H1 (cell line): ENCODE measurements around the gene MAGI1. TPM values are rescaled to one million over a fixed set of nuclear protein-coding genes. Genes with fewer than 3 reads are reported as not detected.

Experiments
- CTCF ChIA-PET: fragments of 300-600 bp; sonication (Branson Sonifier 250); formaldehyde crosslinking; loops from one replicate; lab custom pipeline; 2021; ENCODE audit not compliant: partially characterized antibody; lab: Charles Lee
- POLR2A ChIA-PET: fragments of 300-600 bp; sonication (Branson Sonifier 250); formaldehyde crosslinking; loops from one replicate; lab custom pipeline; 2021; ENCODE audit warnings: inconsistent platforms; ENCODE audit not compliant: partially characterized antibody; lab: Charles Lee
- DNase-seq, 2 experiments: peaks; one replicate each; pipeline versions ENCODE4 v3.0.0 to v3.0.0-alpha.2; 2010 to 2022; ENCODE audit warnings: low spot score in 2 of 2, low read depth in 1 of 2, mixed read lengths in 1 of 2
- FAIRE-seq: peaks from 2 replicates; lab custom pipeline; 2011; peaks lifted over from hg19 to GRCh38; lab: Jason Lieb, UNC
- H2AFZ ChIP-seq: 2 replicates; pipeline ENCODE4 v1.8.1; 2012; ENCODE audit warnings: low read length, inconsistent platforms
- H2AK5ac ChIP-seq: 2 replicates; pipeline ENCODE4 v1.6.1; 2013; ENCODE audit warnings: low read depth, low read length
- H2BK120ac ChIP-seq: replicated peaks from 2 replicates; pipeline ENCODE3; 2013; ENCODE audit warnings: low read depth, low read length, inconsistent platforms
- H2BK12ac ChIP-seq: 2 replicates; pipeline ENCODE4 v1.6.1; 2013; ENCODE audit warnings: low read depth, low read length
- H2BK15ac ChIP-seq: 2 replicates; pipeline ENCODE4 v1.6.1; 2013; ENCODE audit warnings: low read length
- H2BK20ac ChIP-seq: 2 replicates; pipeline ENCODE4 v1.6.1; 2013; ENCODE audit warnings: low read length
- H2BK5ac ChIP-seq: 2 replicates; pipeline ENCODE4 v1.6.1; 2013; ENCODE audit warnings: low read depth, low read length
- H3K14ac ChIP-seq: 2 replicates; pipeline ENCODE4 v1.6.1; 2013; ENCODE audit warnings: inconsistent platforms; ENCODE audit not compliant: insufficient read length
- H3K18ac ChIP-seq: 2 replicates; pipeline ENCODE4 v1.6.1; 2013; ENCODE audit warnings: low read length; ENCODE audit errors: extremely low read depth
- H3K23ac ChIP-seq: 2 replicates; pipeline ENCODE4 v1.6.1; 2013; ENCODE audit warnings: inconsistent platforms; ENCODE audit not compliant: insufficient read length
- H3K23me2 ChIP-seq: 2 replicates; pipeline ENCODE4 v1.6.1; 2013; ENCODE audit warnings: low read depth, low read length
- H3K27ac ChIP-seq: 2 replicates; pipeline ENCODE4 v1.6.1; 2011; ENCODE audit warnings: low read depth, low read length, inconsistent platforms
- H3K27me3 ChIP-seq, 4 experiments: replicated peaks in 1 of 4; 1 replicate in 1 of 4; 2 replicates in 3 of 4; pipeline versions ENCODE4 v1.6.1 to v1.8.1; 2011 to 2013; ENCODE audit warnings: low read length in 3 of 4, mild to moderate bottlenecking in 3 of 4, inconsistent platforms in 2 of 4, mixed read lengths in 2 of 4, moderate library complexity in 1 of 4; ENCODE audit not compliant: control insufficient read depth in 3 of 4, insufficient read depth in 3 of 4; ENCODE audit errors: extremely low read depth in 1 of 4
- H3K36me3 ChIP-seq, 4 experiments: 2 replicates each; pipeline versions ENCODE4 v1.6.1 to v1.8.1; 2011 to 2013; ENCODE audit warnings: mild to moderate bottlenecking in 4 of 4, low read length in 3 of 4, moderate library complexity in 2 of 4, control low read depth in 1 of 4, inconsistent platforms in 1 of 4; ENCODE audit not compliant: insufficient read depth in 4 of 4, control insufficient read depth in 2 of 4
- H3K4ac ChIP-seq: replicated peaks from 2 replicates; pipeline ENCODE3; 2013; ENCODE audit warnings: low read length, low read depth, mixed read lengths, inconsistent platforms; ENCODE audit not compliant: insufficient read length
- H3K4me1 ChIP-seq, 4 experiments: replicated peaks in 1 of 4; 1 replicate in 1 of 4; 2 replicates in 3 of 4; pipeline versions ENCODE4 v1.6.1 to v1.8.1; 2011 to 2013; ENCODE audit warnings: low read length in 3 of 4, inconsistent platforms in 2 of 4, mixed read lengths in 1 of 4; ENCODE audit not compliant: insufficient read depth in 4 of 4, control insufficient read depth in 3 of 4
- H3K4me2 ChIP-seq, 2 experiments: 2 replicates each; pipeline versions ENCODE4 v1.6.1 to v1.8.1; 2011 to 2013; ENCODE audit warnings: low read depth in 2 of 2, low read length in 2 of 2, control low read depth in 1 of 2, inconsistent platforms in 1 of 2, mild to moderate bottlenecking in 1 of 2; ENCODE audit not compliant: insufficient read depth in 1 of 2
- H3K4me3 ChIP-seq, 4 experiments: fragments of 200-600, 300-600 bp in 1 of 4; sonication (generic), shearing (Covaris generic), sonication (Bioruptor Twin) in 1 of 4; 2 replicates each; pipeline versions ENCODE4 v1.5.1 to v1.8.1; 2011 to 2016; ENCODE audit warnings: low read length in 4 of 4, low read depth in 3 of 4, control low read depth in 2 of 4, inconsistent platforms in 2 of 4, mild to moderate bottlenecking in 2 of 4, mixed read lengths in 1 of 4, moderate library complexity in 1 of 4; ENCODE audit not compliant: insufficient read depth in 2 of 4; ENCODE audit errors: extremely low read depth in 1 of 4
- H3K56ac ChIP-seq: replicated peaks from 2 replicates; pipeline ENCODE3; 2013; ENCODE audit warnings: low read depth, mild to moderate bottlenecking, mixed read lengths, low read length, inconsistent platforms; ENCODE audit not compliant: insufficient read length
- H3K79me1 ChIP-seq: 2 replicates; pipeline ENCODE4 v1.6.1; 2013; ENCODE audit warnings: low read depth, low read length, control low read depth
- H3K79me2 ChIP-seq, 2 experiments: 2 replicates each; pipeline versions ENCODE4 v1.6.1 to v1.8.1; 2012 to 2013; ENCODE audit warnings: low read length in 2 of 2, mild to moderate bottlenecking in 2 of 2, inconsistent platforms in 1 of 2; ENCODE audit not compliant: insufficient read depth in 2 of 2, control insufficient read depth in 1 of 2
- H3K9ac ChIP-seq, 4 experiments: replicated peaks in 1 of 4; 1 replicate in 1 of 4; 2 replicates in 3 of 4; pipeline versions ENCODE4 v1.6.1 to v1.8.1; 2011 to 2013; ENCODE audit warnings: low read depth in 3 of 4, low read length in 3 of 4, control low read depth in 2 of 4, mild to moderate bottlenecking in 2 of 4, moderate library complexity in 2 of 4, inconsistent platforms in 1 of 4; ENCODE audit errors: extremely low read depth in 1 of 4
- H3K9me3 ChIP-seq, 2 experiments: 2 replicates each; pipeline versions ENCODE4 v1.6.1 to v1.8.1; 2012 to 2013; ENCODE audit warnings: mild to moderate bottlenecking in 2 of 2, moderate library complexity in 2 of 2, control low read depth in 1 of 2, inconsistent platforms in 1 of 2, low read depth in 1 of 2, low read length in 1 of 2, mixed read lengths in 1 of 2; ENCODE audit not compliant: insufficient read depth in 2 of 2
- H4K20me1 ChIP-seq, 2 experiments: replicated peaks in 1 of 2; 2 replicates each; pipeline versions ENCODE3 to v1.8.1; 2011 to 2013; ENCODE audit warnings: inconsistent platforms in 2 of 2, low read length in 2 of 2, mild to moderate bottlenecking in 1 of 2; ENCODE audit not compliant: insufficient read depth in 2 of 2, control insufficient read depth in 1 of 2
- H4K5ac ChIP-seq: 2 replicates; pipeline ENCODE4 v1.6.1; 2013; ENCODE audit warnings: low read length, low read depth, mixed read lengths, inconsistent platforms; ENCODE audit not compliant: insufficient read length
- H4K8ac ChIP-seq: 2 replicates; pipeline ENCODE4 v1.8.0; 2013; ENCODE audit warnings: mild to moderate bottlenecking, moderate library complexity, low read length, inconsistent platforms; ENCODE audit not compliant: insufficient read depth; ENCODE audit errors: extremely low read depth
- H4K91ac ChIP-seq: replicated peaks from 2 replicates; pipeline ENCODE3; 2013; ENCODE audit warnings: low read length, mixed read lengths, inconsistent platforms; ENCODE audit not compliant: insufficient read length
- ASH2L ChIP-seq: fragments of 200-600, 300-600 bp; sonication (generic); IDR thresholded peaks from one replicate; pipeline ENCODE4 v1.7.1; 2017; ENCODE audit warnings: low read length
- CTCF ChIP-seq, 3 experiments: IDR thresholded peaks; 1 replicate in 2 of 3; 2 replicates in 1 of 3; pipeline versions ENCODE4 v1.5.1 to v1.6.1; 2011; ENCODE audit warnings: low read length in 3 of 3, mild to moderate bottlenecking in 3 of 3, inconsistent platforms in 2 of 3, low read depth in 1 of 3, moderate library complexity in 1 of 3; ENCODE audit not compliant: insufficient read depth in 1 of 3; ENCODE audit errors: control extremely low read depth in 1 of 3
- GABPA ChIP-seq: IDR thresholded peaks from 2 replicates; pipeline ENCODE4 v1.6.1; 2011; ENCODE audit warnings: mild to moderate bottlenecking, low read length, moderate library complexity, borderline replicate concordance; ENCODE audit not compliant: insufficient read depth
- HDAC6 ChIP-seq: IDR thresholded peaks from one replicate; pipeline ENCODE4 v1.7.1; 2012; ENCODE audit warnings: low read depth, mild to moderate bottlenecking, inconsistent platforms, low read length, moderate library complexity
- KDM1A ChIP-seq: fragments of 200-600, 300-600 bp; sonication (generic); IDR thresholded peaks from 2 replicates; pipeline ENCODE4 v1.7.1; 2016; ENCODE audit warnings: mild to moderate bottlenecking, low read length, borderline replicate concordance
- POLR2AphosphoS5 ChIP-seq: IDR thresholded peaks from 2 replicates; pipeline ENCODE4 v1.6.1; 2011; ENCODE audit warnings: low read depth, low read length
- RAD21 ChIP-seq, 2 experiments: IDR thresholded peaks in 1 of 2; conservative IDR thresholded peaks in 1 of 2; 2 replicates each; pipeline ENCODE4 v1.6.1; 2011; ENCODE audit warnings: low read depth in 2 of 2, low read length in 2 of 2, improper control_type of control experiment in 1 of 2, inconsistent platforms in 1 of 2, mild to moderate bottlenecking in 1 of 2, moderate library complexity in 1 of 2
- SP1 ChIP-seq: IDR thresholded peaks from 2 replicates; pipeline ENCODE4 v1.6.1; 2011; ENCODE audit warnings: low read depth, low read length
- TAF7 ChIP-seq: optimal IDR thresholded peaks from 2 replicates; pipeline ENCODE3; 2011; ENCODE audit warnings: low read depth, mild to moderate bottlenecking, inconsistent platforms, low read length, moderate library complexity, borderline replicate concordance
- WGBS, 2 experiments: shearing (Covaris generic) in 1 of 2; methylation state at CpG; one replicate each; pipeline versions ENCODE4 v1.1.6 to v1.1.7; 2013 to 2015; ENCODE audit warnings: low lambda C conversion rate in 2 of 2, mixed read lengths in 2 of 2, inconsistent platforms in 1 of 2, low coverage in 1 of 2, missing lambda C conversion rate in 1 of 2; ENCODE audit not compliant: insufficient replicate concordance in 2 of 2, insufficient coverage in 1 of 2, insufficient read length in 1 of 2; ENCODE audit errors: extremely low coverage in 1 of 2, missing lambda C conversion rate in 1 of 2; 5-methylcytosine and 5-hydroxymethylcytosine counted together
- polyA plus RNA-seq, 7 experiments: library from polyadenylated mRNA; depleted of rRNA in 3 of 7; stranded (reverse) in 5 of 7; unstranded in 2 of 7; fragments of >200 nt in 5 of 7; fragments of 200-250 nt in 2 of 7; gene quantifications; 1 replicate in 5 of 7; 2 replicates in 1 of 7; 4 replicates in 1 of 7; pipeline versions ENCODE4 v1.2.1 to v1.2.3, GENCODE V29; 2011 to 2013; ENCODE audit warnings: missing spikeins in 2 of 7, mixed read lengths in 2 of 7
- total RNA-seq: library from RNA; stranded (reverse); fragmentation: NEBNext Ultra II Directional; extraction: Animal tissue kit (Norgen Biotek cat#: 25700); gene quantifications from 2 replicates; pipeline ENCODE4 v1.2.1, GENCODE V29; 2021

The MAGI1 gene
- total and polyA plus RNA-seq, 2 of the 8 experiments (the other 6 are each of a cell fraction or from before 2014, with no cell fraction given) = 19.8 to 78.0 TPM

DNA sequence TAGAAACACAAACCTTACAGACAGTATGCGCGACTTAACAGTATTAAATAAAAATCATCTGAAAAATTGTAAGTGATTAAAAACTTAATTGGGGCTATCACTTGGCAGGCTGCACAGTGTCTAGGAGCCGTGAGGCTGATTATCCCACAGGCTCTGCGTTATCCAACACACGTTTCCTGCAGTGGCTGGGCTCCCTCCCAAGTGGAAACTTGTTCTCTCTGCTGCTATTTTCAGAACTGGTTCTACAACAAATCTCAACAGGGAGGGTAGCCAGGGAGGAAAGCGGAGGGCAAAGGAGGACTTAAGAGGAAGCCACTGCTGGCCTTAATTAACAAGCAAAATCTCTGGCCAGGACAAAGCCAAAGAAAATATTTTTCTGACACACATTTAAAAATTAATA, 555.2 kb downstream of the MAGI1 start:
- Histone ChIP-seq H3K4me3 (peak overlapping the region in 1 of 4 experiments; percentile 27; a peak in 1 of 8 replicates), H2BK5ac (no peak overlapping the region), H3K4me2 (peak overlapping the region; percentile 30 to 50; a peak in 3 of 4 replicates), H4K8ac (no peak overlapping the region), H3K56ac (no peak overlapping the region), H2AFZ (no peak overlapping the region), H3K23ac (no peak overlapping the region), H4K91ac (no peak overlapping the region), H4K20me1 (peaks cover 2% of the 10 kb centered on the region in 2 experiments), H3K36me3 (no peaks in the 10 kb centered on the region), H3K18ac (peak overlapping the region; percentile 26; the same call in 1 of the 2 replicates), H3K4me1 (peaks cover 6 to 44% (median 29%) of the 10 kb centered on the region in 4 experiments), H3K79me2 (peaks cover 3 to 66% of the 10 kb centered on the region in 2 experiments; a peak in 3 of 4 replicates), H3K79me1 (peaks cover 5% of the 10 kb centered on the region; the same call in 1 of the 2 replicates), H3K4ac (no peak overlapping the region), H3K27ac (no peak overlapping the region), H3K14ac (no peak overlapping the region), H3K27me3 (no peaks in the 10 kb centered on the region), H3K23me2 (no peaks in the 10 kb centered on the region), H4K5ac (no peak overlapping the region), H3K9ac (no peak overlapping the region), H2AK5ac (no peak overlapping the region)
- no peak for DNase-seq
- WGBS, 2 experiments = 39% methylated on average over 6 of the region's 6 CpGs; no CpG with 5 or more reads in 1 of the 2 experiments
- POLR2A ChIA-PET = no interaction called here
- CTCF ChIA-PET = no interaction called here
- TF ChIP-seq POLR2AphosphoS5 (no peak), KDM1A (no peak), RAD21 (IDR thresholded peaks at IDR 0.05 in 1 of 2, conservative IDR thresholded peaks at IDR 0.05 in 1 of 2; ENCODE audit: low read depth in 2 of 2, low read length in 2 of 2) (0 out of 4 replicates have a peak, but pooled peaks of 1 of the 2 experiments have one; percentile 2), HDAC6 (no peak), ASH2L (peak; percentile 55), GABPA (no peak), SP1 (0 out of 2 replicates have a peak, but pooled peaks have one; percentile 37), TAF7 (no peak), CTCF (IDR thresholded peaks at IDR 0.05; ENCODE audit: control extremely low read depth in 1 of 3, insufficient read depth in 1 of 3, low read depth in 1 of 3, low read length in 3 of 3) (no peak)
- TF ChIP-seq, all 59 proteins: peak for 3
- H2BK20ac ChIP-seq = no peak overlapping the region
- H2BK120ac ChIP-seq = no peak overlapping the region
- H3K9me3 ChIP-seq = no peaks in the 10 kb centered on the region
- peak; percentile 65 for FAIRE-seq
- H2BK15ac ChIP-seq = no peak overlapping the region
- no peak overlapping the region for H2BK12ac ChIP-seq
